ENCODE measurements around the gene EFCAB9. TPM values are rescaled to one million over a fixed set of nuclear protein-coding genes. Genes with fewer than 3 reads are reported as not detected.

The EFCAB9 gene
- total and polyA plus RNA-seq, 2 of the 8 experiments (the other 6 are each of a cell fraction or from before 2014, with no cell fraction given): not detected

DNA sequence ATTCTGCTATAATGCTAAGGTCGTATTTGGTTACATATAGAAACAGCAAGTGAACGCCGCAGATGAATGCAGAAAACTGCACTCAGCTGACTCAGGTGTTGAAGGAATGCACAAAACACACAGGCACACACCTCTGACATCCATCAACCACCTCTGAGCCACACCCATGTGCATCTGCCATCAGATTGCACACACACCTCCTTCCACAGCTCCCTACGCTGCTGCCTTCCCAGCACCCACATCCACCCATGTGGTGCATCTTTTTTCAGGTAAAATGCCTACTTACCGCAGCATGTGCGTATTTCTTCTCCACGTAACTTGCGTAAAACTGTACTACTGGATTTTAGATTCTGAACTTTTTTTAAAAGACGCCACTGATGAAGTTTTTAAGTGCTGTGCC, 13.0 kb upstream of the EFCAB9 start:
- CTCF ChIA-PET (ENCODE audit: partially characterized antibody): interaction anchor here (1.2 kb wide), 1 partner anchor 65 kb away, joined by 3 read pairs; no protein-coding TSS in a partner anchor
- no peak overlapping the region for H3K18ac ChIP-seq (ENCODE audit: extremely low read depth, low read length)
- no peak overlapping the region for H3K27ac ChIP-seq (ENCODE audit: low read depth, low read length)
- 0 out of 2 replicates have a peak overlapping the region, but pooled peaks have one; percentile 35 for H2BK5ac ChIP-seq (ENCODE audit: low read depth, low read length)
- no peak overlapping the region for H3K9ac ChIP-seq (replicated peaks in 1 of 4; ENCODE audit: extremely low read depth in 1 of 4, low read depth in 3 of 4, low read length in 3 of 4)
- no peak overlapping the region for H3K23ac ChIP-seq (ENCODE audit: insufficient read length)
- no peaks in the 10 kb centered on the region for H3K36me3 ChIP-seq (ENCODE audit: control insufficient read depth in 2 of 4, insufficient read depth in 4 of 4, low read length in 3 of 4)
- FAIRE-seq: no peak
- H2BK12ac ChIP-seq (ENCODE audit: low read depth, low read length): peak overlapping the region; percentile 73; the same call in 1 of the 2 replicates
- POLR2A ChIA-PET (ENCODE audit: partially characterized antibody): no interaction called here
- no peak overlapping the region for H4K8ac ChIP-seq (ENCODE audit: extremely low read depth, insufficient read depth, low read length)
- peak overlapping the region; percentile 88; the same call in 1 of the 2 replicates for H2AK5ac ChIP-seq (ENCODE audit: low read depth, low read length)
- H3K27me3 ChIP-seq (replicated peaks in 1 of 4; ENCODE audit: control insufficient read depth in 3 of 4, extremely low read depth in 1 of 4, insufficient read depth in 3 of 4, low read length in 3 of 4): no peaks in the 10 kb centered on the region
- H2AFZ ChIP-seq (ENCODE audit: low read length): no peak overlapping the region
- H4K91ac ChIP-seq (replicated peaks; ENCODE audit: insufficient read length, low read length): no peak overlapping the region
- peaks cover 11% of the 10 kb centered on the region for H3K79me1 ChIP-seq (ENCODE audit: low read depth, low read length)
- WGBS, 2 experiments (ENCODE audit: extremely low coverage in 1 of 2, insufficient coverage in 1 of 2, insufficient read length in 1 of 2, insufficient replicate concordance in 2 of 2, low coverage in 1 of 2, low lambda C conversion rate in 2 of 2, missing lambda C conversion rate in 1 of 2): 89% methylated on average over 9 of the region's 9 CpGs; no CpG with 5 or more reads in 1 of the 2 experiments
- no peak overlapping the region for H2BK120ac ChIP-seq (replicated peaks; ENCODE audit: low read depth, low read length)
- H2BK15ac ChIP-seq (ENCODE audit: low read length): peak overlapping the region; percentile 81; the same call in 1 of the 2 replicates
- H3K9me3 ChIP-seq (ENCODE audit: insufficient read depth in 2 of 2, low read depth in 1 of 2, low read length in 1 of 2): no peaks in the 10 kb centered on the region
- no peak overlapping the region for H3K4ac ChIP-seq (replicated peaks; ENCODE audit: insufficient read length, low read depth, low read length)
- 0 out of 2 replicates have a peak, but pooled peaks cover 3% of the 10 kb centered on the region for H3K23me2 ChIP-seq (ENCODE audit: low read depth, low read length)
- peaks cover 0 to 11% of the 10 kb centered on the region in 2 experiments; a peak in 1 of 4 replicates for H3K79me2 ChIP-seq (ENCODE audit: control insufficient read depth in 1 of 2, insufficient read depth in 2 of 2, low read length in 2 of 2)
- no peak for DNase-seq (ENCODE audit: low read depth in 1 of 2, low spot score in 2 of 2)
- peak overlapping the region; percentile 80; the same call in 1 of the 2 replicates for H2BK20ac ChIP-seq (ENCODE audit: low read length)
- H4K5ac ChIP-seq (ENCODE audit: insufficient read length, low read depth, low read length): no peak overlapping the region
- H4K20me1 ChIP-seq (replicated peaks in 1 of 2; ENCODE audit: control insufficient read depth in 1 of 2, insufficient read depth in 2 of 2, low read length in 2 of 2): peaks cover 0 to 5% of the 10 kb centered on the region in 2 experiments
- no peak overlapping the region for H3K4me3 ChIP-seq (ENCODE audit: extremely low read depth in 1 of 4, insufficient read depth in 2 of 4, low read depth in 3 of 4, low read length in 4 of 4)
- H3K4me1 ChIP-seq (replicated peaks in 1 of 4; ENCODE audit: control insufficient read depth in 3 of 4, insufficient read depth in 4 of 4, low read length in 3 of 4): peaks cover 0 to 15% (median 7%) of the 10 kb centered on the region in 4 experiments; a peak in 4 of 7 replicates
- no peak overlapping the region for H3K14ac ChIP-seq (ENCODE audit: insufficient read length)
- H3K4me2 ChIP-seq (ENCODE audit: insufficient read depth in 1 of 2, low read depth in 2 of 2, low read length in 2 of 2): no peak overlapping the region
- no peak overlapping the region for H3K56ac ChIP-seq (replicated peaks; ENCODE audit: insufficient read length, low read depth, low read length)
- TF ChIP-seq MAFK (IDR thresholded peaks at IDR 0.05; ENCODE audit: low read depth, low read length): no peak

Data from H1 (cell line).